B cell (primary cell): ENCODE data around the gene PIAS2. TPM values are rescaled to one million over a fixed set of nuclear protein-coding genes. Genes with fewer than 3 reads are reported as not detected.

Source experiments
- ATAC-seq: fragments of 200-7000 bp; cut with Tn5 transposase; one replicate; pipeline ENCODE4 v1.10.0; 2021; ENCODE audit warnings: low read depth, mild to moderate bottlenecking, moderate number of reproducible peaks, moderate library complexity
- CTCF ChIA-PET: fragments of 350-600 bp; sonication (Branson Sonifier 250); formaldehyde crosslinking; loops from one replicate; lab custom pipeline; 2021; ENCODE audit warnings: antibody characterized with exemption, inconsistent platforms; lab: Charles Lee
- POLR2A ChIA-PET: fragments of 350-600 bp; sonication (Branson Sonifier 250); formaldehyde crosslinking; loops from one replicate; lab custom pipeline; 2021; ENCODE audit warnings: antibody characterized with exemption; lab: Charles Lee
- DNase-seq: peaks from one replicate; pipeline ENCODE4 v3.0.0; 2013
- H2AFZ ChIP-seq: 2 replicates; pipeline ENCODE4 v1.6.1; 2012; ENCODE audit warnings: mild to moderate bottlenecking, low read depth, low read length; ENCODE audit not compliant: insufficient read depth, poor library complexity, severe bottlenecking
- H3K27ac ChIP-seq, 2 donors: 1 replicate in 1 of 2; 2 replicates in 1 of 2; pipeline ENCODE4 v1.5.1; 2012 to 2013; ENCODE audit warnings: low read length in 2 of 2, mild to moderate bottlenecking in 2 of 2, moderate library complexity in 1 of 2
- H3K27me3 ChIP-seq, 4 experiments: fragments of 200-600 bp in 1 of 4; sonication (generic) in 1 of 4; replicated peaks in 1 of 4; 1 replicate in 2 of 4; 2 replicates in 2 of 4; pipeline versions ENCODE4 v1.6.1 to v1.7.0; 2013 to 2016; ENCODE audit warnings: low read length in 3 of 4, mild to moderate bottlenecking in 2 of 4, mixed read lengths in 1 of 4, moderate library complexity in 1 of 4; ENCODE audit not compliant: insufficient read depth in 4 of 4, control insufficient read depth in 3 of 4; ENCODE audit errors: control extremely low read depth in 1 of 4
- H3K36me3 ChIP-seq, 2 experiments: replicated peaks in 1 of 2; 1 replicate in 1 of 2; 2 replicates in 1 of 2; pipeline versions ENCODE4 v1.6.1 to v1.7.1; 2013; ENCODE audit warnings: low read length in 1 of 2; ENCODE audit not compliant: insufficient read depth in 2 of 2, control insufficient read depth in 1 of 2; ENCODE audit errors: control extremely low read depth in 1 of 2, extremely low read depth in 1 of 2
- H3K4me1 ChIP-seq, 2 donors: fragments of 200-600 bp in 1 of 2; sonication (generic) in 1 of 2; 1 replicate in 1 of 2; 2 replicates in 1 of 2; pipeline versions ENCODE4 v1.5.1 to v1.6.1; 2013 to 2017; ENCODE audit warnings: low read length in 2 of 2; ENCODE audit not compliant: control insufficient read depth in 2 of 2, insufficient read depth in 2 of 2
- H3K4me2 ChIP-seq: replicated peaks from 2 replicates; pipeline ENCODE3; 2012; ENCODE audit warnings: mild to moderate bottlenecking, low read depth, low read length; ENCODE audit not compliant: poor library complexity, severe bottlenecking
- H3K4me3 ChIP-seq, 5 experiments: fragments of 200-600 bp in 1 of 5; sonication (generic) in 1 of 5; 1 replicate in 3 of 5; 2 replicates in 2 of 5; pipeline versions ENCODE4 v1.5.1 to v1.7.0; 2011 to 2016; ENCODE audit warnings: low read length in 4 of 5, mild to moderate bottlenecking in 4 of 5, low read depth in 2 of 5, control low read depth in 1 of 5, moderate library complexity in 1 of 5; ENCODE audit not compliant: insufficient read depth in 1 of 5; ENCODE audit errors: control extremely low read depth in 1 of 5, extremely low read depth in 1 of 5
- H3K79me2 ChIP-seq: fragments of 200-600 bp; sonication (generic); one replicate; pipeline ENCODE4 v1.6.0; 2016; ENCODE audit warnings: low read length; ENCODE audit not compliant: control insufficient read depth, insufficient read depth
- H3K9ac ChIP-seq: fragments of 200-600 bp; sonication (generic); 2 replicates; pipeline ENCODE4 v1.6.1; 2017; ENCODE audit warnings: mild to moderate bottlenecking, low read length, moderate library complexity
- H3K9me3 ChIP-seq, 3 donors: one replicate each; pipeline versions ENCODE4 v1.6.1 to v1.7.1; 2013; ENCODE audit warnings: low read length in 2 of 3; ENCODE audit not compliant: control insufficient read depth in 2 of 3, insufficient read depth in 1 of 3; ENCODE audit errors: control extremely low read depth in 1 of 3
- H4K20me1 ChIP-seq: 2 replicates; pipeline ENCODE4 v1.6.0; 2012; ENCODE audit warnings: mild to moderate bottlenecking, low read length; ENCODE audit not compliant: insufficient read depth, control insufficient read depth, poor library complexity, severe bottlenecking
- H3K27ac Mint-ChIP-seq: one replicate; pipeline ENCODE4 v1.8.0; 2021; ENCODE audit warnings: mixed read lengths
- H3K27me3 Mint-ChIP-seq: one replicate; pipeline ENCODE4 v1.8.0; 2021; ENCODE audit warnings: mixed read lengths
- H3K4me1 Mint-ChIP-seq: one replicate; pipeline ENCODE4 v1.8.0; 2021; ENCODE audit warnings: mixed read lengths
- H3K4me3 Mint-ChIP-seq: one replicate; pipeline ENCODE4 v1.8.0; 2021; ENCODE audit warnings: mixed read lengths
- H3K9me3 Mint-ChIP-seq: one replicate; pipeline ENCODE4 v1.8.0; 2022; ENCODE audit warnings: mixed read lengths; ENCODE audit not compliant: insufficient read depth
- CTCF ChIP-seq: fragments of 200-600 bp; IDR thresholded peaks from one replicate; pipeline ENCODE4 v1.8.0; 2022; ENCODE audit warnings: antibody characterized with exemption, mild to moderate bottlenecking
- EZH2 ChIP-seq: IDR thresholded peaks from 2 replicates; pipeline ENCODE4 v1.6.1; 2012; ENCODE audit warnings: borderline replicate concordance, low read depth, mild to moderate bottlenecking, moderate library complexity, low read length; ENCODE audit not compliant: insufficient read depth, poor library complexity, severe bottlenecking
- WGBS: methylation state at CpG from one replicate; pipeline ENCODE4 v1.1.5; 2013; ENCODE audit warnings: missing lambda C conversion rate; ENCODE audit not compliant: insufficient coverage; 5-methylcytosine and 5-hydroxymethylcytosine counted together
- intact Hi-C: fragments of 100-400 bp; cut with micrococcal nuclease; formaldehyde crosslinking; loops from one replicate; pipeline ENCODE4 v1.10.0; 2022
- polyA plus RNA-seq: library from polyadenylated mRNA; depleted of rRNA; stranded (reverse); fragments of >200 nt; gene quantifications from 2 replicates; pipeline ENCODE4 v1.2.3, GENCODE V29; 2012
- total RNA-seq, 2 donors: library from RNA; stranded (reverse); fragments of 120-200 nt in 1 of 2; gene quantifications; 1 replicate in 1 of 2; 2 replicates in 1 of 2; pipeline versions ENCODE4 v1.2.3 to v1.2.4, GENCODE V29; 2013 to 2022

The PIAS2 gene
- total and polyA plus RNA-seq, 2 donors (not counting 1 experiment from before 2014, with no cell fraction given), result 7.3 to 51.1 TPM

- peak; percentile 77 for DNase-seq
- POLR2A ChIA-PET, result no interaction called here
- H3K4me1 Mint-ChIP-seq, result no peaks in the 10 kb centered on the region
These were observed 29.5 kb upstream of the PIAS2 start for GRCh38 chr18:46946656-46947282.

More at GRCh38 chr18:46946656-46947282, 29.5 kb upstream of the PIAS2 start:
- intact Hi-C loops, result loop anchor here (1.0 kb wide), 1 partner anchor 29 kb away; the partner anchor contains the start of genes KATNAL2 and PIAS2
- Histone ChIP-seq H2AFZ (peak overlapping the region; percentile 94), H3K4me1 (peaks cover 4 to 13% of the 10 kb centered on the region in 2 donors), H3K79me2 (no peaks in the 10 kb centered on the region), H3K27me3 (peaks cover 0 to 3% (median 0%) of the 10 kb centered on the region in 4 experiments), H3K36me3 (no peaks in the 10 kb centered on the region), H3K9me3 (no peaks in the 10 kb centered on the region), H3K4me3 (peak overlapping the region; percentile 72 to 97 (median 95)), H4K20me1 (no peaks in the 10 kb centered on the region), H3K27ac (peak overlapping the region in 1 of 2 donors; percentile 3), H3K9ac (peak overlapping the region; percentile 84), H3K4me2 (peak overlapping the region; percentile 85)
- TF ChIP-seq EZH2, result no peak
- TF ChIP-seq CTCF, result no peak
- 1% methylated on average over 31 of the region's 32 CpGs for WGBS
- ATAC-seq, result peak; percentile 95
- Mint-ChIP-seq H3K27ac (no peak overlapping the region), H3K9me3 (no peaks in the 10 kb centered on the region), H3K27me3 (peaks cover 4% of the 10 kb centered on the region), H3K4me3 (no peak overlapping the region)
- CTCF ChIA-PET, result interaction anchor here (0.7 kb wide), 1 partner anchor 911 kb away, joined by 4 read pairs; no protein-coding TSS in a partner anchor
